PC-3 (cell line): Measurements from ENCODE around the gene TNFRSF1B. TPM values are rescaled to one million over a fixed set of nuclear protein-coding genes. Genes with fewer than 3 reads are reported as not detected.

Experiments used
- ATAC-seq: fragments of 200-7000 bp; cut with Tn5 transposase; 2 replicates; pipeline ENCODE4 v1.9.1; 2020; ENCODE audit warnings: mild to moderate bottlenecking, moderate library complexity
- BruUV-seq: library from RNA; stranded (reverse); fragments of 400-500 nt; replicated peaks from 2 replicates; lab custom pipeline; 2021; lab: Mats Ljungman, UMichigan
- CTCF ChIA-PET: fragments of 300-600 bp; sonication (Branson Sonifier 250); formaldehyde crosslinking; loops from one replicate; lab custom pipeline; 2022; ENCODE audit warnings: antibody characterized with exemption; lab: Charles Lee
- POLR2A ChIA-PET: fragments of 300-600 bp; sonication (Branson Sonifier 250); formaldehyde crosslinking; loops from one replicate; lab custom pipeline; 2022; ENCODE audit warnings: antibody characterized with exemption; ENCODE audit not compliant: unreplicated experiment; lab: Charles Lee
- DNase-seq: peaks from one replicate; pipeline ENCODE4 v3.0.0-alpha.2; 2015
- H2AFZ ChIP-seq: fragments of 300-600 bp; sonication (generic); 2 replicates; pipeline ENCODE4 v1.6.0; 2016; ENCODE audit warnings: antibody characterized with exemption, low read length
- H3F3A ChIP-seq: fragments of 300-600 bp; sonication (generic); one replicate; pipeline ENCODE4 v1.6.0; 2017; ENCODE audit warnings: antibody characterized with exemption, low read length, control low read depth, mild to moderate bottlenecking; ENCODE audit not compliant: unreplicated experiment
- H3K27ac ChIP-seq: fragments of 300-600 bp; sonication (generic); 2 replicates; pipeline ENCODE4 v1.5.1; 2016; ENCODE audit warnings: mild to moderate bottlenecking, low read length
- H3K27me3 ChIP-seq: fragments of 300-600 bp; sonication (generic); 2 replicates; pipeline ENCODE4 v1.6.1; 2016; ENCODE audit warnings: low read length, mixed read lengths
- H3K36me3 ChIP-seq: fragments of 300-600 bp; sonication (generic); 2 replicates; pipeline ENCODE4 v1.6.1; 2016; ENCODE audit warnings: low read depth, mixed run types, low read length, mixed read lengths
- H3K4me1 ChIP-seq: fragments of 300-600 bp; sonication (generic); 2 replicates; pipeline ENCODE4 v1.5.1; 2016; ENCODE audit warnings: low read length; ENCODE audit not compliant: insufficient read depth
- H3K4me2 ChIP-seq: fragments of 300-600 bp; sonication (generic); 2 replicates; pipeline ENCODE4 v1.6.0; 2016; ENCODE audit warnings: low read length
- H3K4me3 ChIP-seq: fragments of 300-600 bp; sonication (generic); 2 replicates; pipeline ENCODE4 v1.5.1; 2016; ENCODE audit warnings: mild to moderate bottlenecking, low read length, mixed read lengths
- H3K79me2 ChIP-seq: fragments of 300-600 bp; sonication (generic); 2 replicates; pipeline ENCODE4 v1.6.1; 2017; ENCODE audit warnings: low read length, mixed read lengths
- H3K9ac ChIP-seq: fragments of 300-600 bp; sonication (generic); 2 replicates; pipeline ENCODE4 v1.6.0; 2016; ENCODE audit warnings: mild to moderate bottlenecking, low read length
- H3K9me2 ChIP-seq: fragments of 300-600 bp; sonication (generic); replicated peaks from 2 replicates; pipeline ENCODE4 v1.6.1; 2016; ENCODE audit warnings: mixed run types, low read length, mixed read lengths
- H3K9me3 ChIP-seq: fragments of 300-600 bp; sonication (generic); 2 replicates; pipeline ENCODE4 v1.6.1; 2016; ENCODE audit warnings: low read length, mixed read lengths
- H4K20me1 ChIP-seq: fragments of 300-600 bp; sonication (generic); 2 replicates; pipeline ENCODE4 v1.6.1; 2016; ENCODE audit warnings: low read length, mixed read lengths
- CTCF ChIP-seq: fragments of 300-600 bp; sonication (generic); conservative IDR thresholded peaks from 2 replicates; pipeline ENCODE4 v1.5.1; 2017; ENCODE audit warnings: antibody characterized with exemption, low read depth, mild to moderate bottlenecking, low read length
- EZH2 ChIP-seq: fragments of 300-600 bp; sonication (generic); IDR thresholded peaks from one replicate; pipeline ENCODE4 v1.6.1; 2017; ENCODE audit warnings: antibody characterized with exemption, mild to moderate bottlenecking, low read length; ENCODE audit not compliant: unreplicated experiment
- EZH2phosphoT487 ChIP-seq: fragments of 300-600 bp; sonication (generic); IDR thresholded peaks from 2 replicates; pipeline ENCODE4 v1.6.1; 2018; ENCODE audit warnings: mild to moderate bottlenecking, antibody characterized with exemption, low read length, borderline replicate concordance
- intact Hi-C: fragments of 100-400 bp; cut with micrococcal nuclease; formaldehyde crosslinking; loops from 2 replicates; pipeline ENCODE4 v1.9.0; 2023
- total RNA-seq: library from RNA; depleted of rRNA; stranded (reverse); fragments of >200 nt; gene quantifications from 2 replicates; pipeline ENCODE4 v1.2.3, GENCODE V29; 2014

Gene TNFRSF1B
- total RNA-seq, 1 experiment from 2014 or later = 1.3 TPM

GRCh38 chr1:12159816-12160215, 7.0 kb upstream of the TNFRSF1B start:
- H3K9me3 ChIP-seq = no peaks in the 10 kb centered on the region
- TF ChIP-seq CTCF (no peak), EZH2phosphoT487 (no peak), EZH2 (no peak)
- H3F3A ChIP-seq = no peaks in the 10 kb centered on the region
- intact Hi-C loops = no loop called here
- no peak overlapping the region for H3K9ac ChIP-seq
- H4K20me1 ChIP-seq = no peaks in the 10 kb centered on the region
- H3K9me2 ChIP-seq = no peaks in the 10 kb centered on the region
- peaks cover 43% of the 10 kb centered on the region for H3K4me1 ChIP-seq
- H3K36me3 ChIP-seq = no peaks in the 10 kb centered on the region
- no peak overlapping the region for H3K4me3 ChIP-seq
- no TSS peak for BruUV-seq
- H3K79me2 ChIP-seq = no peaks in the 10 kb centered on the region
- H3K27me3 ChIP-seq = no peaks in the 10 kb centered on the region
- DNase-seq = peak; percentile 59
- ChIA-PET CTCF (interaction anchor here (0.6 to 0.7 kb wide), 2 partner anchors 27 to 35 kb away, joined by 3 to 5 read pairs; no protein-coding TSS in a partner anchor), POLR2A (no interaction called here)
- ATAC-seq = peak; percentile 19; the same call in 1 of the 2 replicates
- no peak overlapping the region for H3K27ac ChIP-seq
- H2AFZ ChIP-seq = no peak overlapping the region
- H3K4me2 ChIP-seq = no peak overlapping the region

GRCh38 chr1:12161324-12161661, 5.5 kb upstream of the TNFRSF1B start:
- Histone ChIP-seq H3K9me2 (no peaks in the 10 kb centered on the region), H3K4me1 (peaks cover 43% of the 10 kb centered on the region), H3K79me2 (no peaks in the 10 kb centered on the region), H3K27me3 (no peaks in the 10 kb centered on the region), H3K9ac (peak overlapping the region; percentile 37; the same call in 1 of the 2 replicates), H4K20me1 (no peaks in the 10 kb centered on the region), H3K4me2 (peak overlapping the region; percentile 23), H3K36me3 (no peaks in the 10 kb centered on the region), H3K27ac (peak overlapping the region; percentile 64), H3K9me3 (no peaks in the 10 kb centered on the region), H3K4me3 (no peak overlapping the region), H2AFZ (no peak overlapping the region), H3F3A (no peaks in the 10 kb centered on the region)
- DNase-seq = no peak
- ChIA-PET POLR2A (no interaction called here), CTCF (no interaction called here)
- intact Hi-C loops = no loop called here
- TF ChIP-seq CTCF (no peak), EZH2 (no peak), EZH2phosphoT487 (no peak)
- ATAC-seq = no peak
- BruUV-seq = no TSS peak

GRCh38 chr1:12161662-12162458, 4.9 kb upstream of the TNFRSF1B start:
- ATAC-seq (peak; percentile 91), DNase-seq (peak; percentile 87)
- H2AFZ ChIP-seq = no peak overlapping the region
- TF ChIP-seq CTCF (no peak), EZH2phosphoT487 (no peak), EZH2 (no peak)
- intact Hi-C loops = loop anchor here (1.0 kb wide), 1 partner anchor 30 kb away; no protein-coding TSS in a partner anchor
- BruUV-seq = no TSS peak
- no peaks in the 10 kb centered on the region for H3K36me3 ChIP-seq
- ChIA-PET POLR2A (interaction anchor here (0.6 kb wide), 1 partner anchor 14 kb away, joined by 4 read pairs; no protein-coding TSS in a partner anchor), CTCF (no interaction called here)
- peaks cover 43% of the 10 kb centered on the region for H3K4me1 ChIP-seq
- peak overlapping the region; percentile 64 for H3K27ac ChIP-seq
- no peaks in the 10 kb centered on the region for H3F3A ChIP-seq
- H3K27me3 ChIP-seq = no peaks in the 10 kb centered on the region
- H4K20me1 ChIP-seq = no peaks in the 10 kb centered on the region
- no peaks in the 10 kb centered on the region for H3K79me2 ChIP-seq
- H3K4me3 ChIP-seq = no peak overlapping the region
- H3K9me2 ChIP-seq = no peaks in the 10 kb centered on the region
- peak overlapping the region; percentile 23 for H3K4me2 ChIP-seq
- H3K9ac ChIP-seq = peak overlapping the region; percentile 37; the same call in 1 of the 2 replicates
- no peaks in the 10 kb centered on the region for H3K9me3 ChIP-seq
